HL-60 (cell line): ENCODE measurements around the gene MED7.

Source experiments
- CTCF ChIP-seq: IDR thresholded peaks from one replicate; pipeline ENCODE4 v1.5.1; 2011; ENCODE audit warnings: low read length, control low read depth, inconsistent platforms; ENCODE audit not compliant: insufficient read depth
- POLR2AphosphoS5 ChIP-seq: IDR thresholded peaks from 2 replicates; pipeline ENCODE4 v1.6.1; 2012; ENCODE audit warnings: low read depth
- REST ChIP-seq: IDR thresholded peaks from 2 replicates; pipeline ENCODE4 v1.6.1; 2012; ENCODE audit warnings: low read depth; ENCODE audit not compliant: insufficient replicate concordance
- SPI1 ChIP-seq: IDR thresholded peaks from 2 replicates; pipeline ENCODE4 v1.6.1; 2012; ENCODE audit warnings: low read depth, mild to moderate bottlenecking, borderline replicate concordance

- TF ChIP-seq CTCF (no peak), POLR2AphosphoS5 (no peak), REST (no peak), SPI1 (no peak)
These were observed 25.6 kb upstream of the MED7 start for GRCh38 chr5:157168286-157168685.
